ENCODE measurements around the gene SPPL3.

- TF ChIP-seq CTCF (IDR thresholded peaks at IDR 0.05; ENCODE audit: poor library complexity): no peak
- no peak for TF ChIP-seq EZH2phosphoT487 (IDR thresholded peaks at IDR 0.05; ENCODE audit: low read depth, severe bottlenecking, unreplicated experiment)
These were observed 112.4 kb downstream of the SPPL3 start for GRCh38 chr12:120791669-120792176.

Measured in hepatocyte (in vitro differentiated cells).